ENCODE results near the gene C11orf52. TPM values are rescaled to one million over a fixed set of nuclear protein-coding genes. Genes with fewer than 3 reads are reported as not detected.
"Not testable (repeated sequence)": the region's sequence is repeated elsewhere in the genome, so short reads cannot be mapped to it uniquely, and the experiment has no call there.

Gene C11orf52
- total RNA-seq, 2 experiments from 2014 or later = not detected

DNA sequence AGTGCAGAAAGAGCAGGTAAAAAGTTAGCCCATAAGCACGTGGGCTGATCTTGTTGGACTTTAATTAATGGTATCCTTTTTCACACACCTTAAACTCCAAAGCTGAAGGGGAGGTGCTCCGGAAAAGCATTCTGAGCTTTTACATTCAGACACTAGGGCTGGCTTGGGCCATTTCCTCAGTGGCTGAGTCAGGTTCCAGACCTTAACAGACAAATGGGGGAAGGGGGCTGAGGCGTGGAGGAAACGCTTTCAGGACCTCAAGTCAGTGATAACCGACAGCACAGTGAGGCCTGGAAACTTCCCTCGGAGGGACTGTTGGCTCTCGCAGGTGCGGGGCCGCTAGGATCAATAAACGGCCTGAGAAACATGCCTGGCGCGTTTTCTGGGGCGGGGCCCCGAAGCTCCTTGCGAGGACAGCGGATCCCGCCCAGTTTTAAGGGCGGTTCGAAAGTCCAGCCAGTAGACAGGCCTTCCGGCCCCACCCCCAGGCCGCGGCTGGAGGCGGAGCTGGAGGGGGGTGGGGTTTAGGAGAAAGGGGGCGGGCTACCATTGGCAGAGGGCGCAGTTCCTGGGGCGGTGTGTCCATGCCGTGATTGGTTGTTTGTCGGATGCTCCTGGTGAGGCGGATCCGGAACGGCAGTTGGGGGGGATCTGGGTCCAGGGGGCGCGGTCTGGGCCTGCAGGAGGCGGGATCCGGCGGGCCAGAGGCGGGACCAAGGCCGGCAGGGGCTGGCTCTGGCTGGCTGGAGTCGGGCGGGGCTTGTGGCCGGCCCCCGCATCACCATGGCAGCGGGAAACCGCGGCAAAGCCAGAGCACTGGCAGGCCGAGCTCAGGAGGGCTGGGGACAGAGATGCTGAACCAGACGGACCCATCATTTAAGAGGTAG lies 8.0 kb downstream of the C11orf52 start:
- Mint-ChIP-seq H3K36me3 (ENCODE audit: low read depth) (no peaks in the 10 kb centered on the region), H3K27me3 (no peaks in the 10 kb centered on the region), H3K9me3 (ENCODE audit: low read depth) (no peaks in the 10 kb centered on the region), H3K4me1 (peaks cover 18% of the 10 kb centered on the region), H3K4me3 (peak overlapping the region; percentile 75), H3K27ac (peak overlapping the region; percentile 92)
- POLR2A ChIA-PET = interaction anchor here (0.7 to 1.7 kb wide), 10 partner anchors 10 to 156 kb away, joined by 3 to 14 read pairs (median 4); partner anchors contain the start of genes ALG9 and DIXDC1
- intact Hi-C loops (cut with DNase I, micrococcal nuclease) = loop anchor here (1.0 to 5.0 kb wide), 14 partner anchors 47 to 1388 kb away; partner anchors contain the start of genes ALG9 (in 2 of the 2), CFAP68 (in 2 of the 2), DLAT (in 2 of the 2) and FDXACB1 (in 2 of the 2)
- CTCF ChIA-PET = interaction anchor here (0.6 to 2.6 kb wide), 22 partner anchors 8 to 1470 kb away, joined by 3 to 38 read pairs (median 4); partner anchors contain the start of genes ALG9, C11orf52, DIXDC1 and SDHD
- ATAC-seq (peak; percentile 91), DNase-seq (peak; percentile 96)

DNA sequence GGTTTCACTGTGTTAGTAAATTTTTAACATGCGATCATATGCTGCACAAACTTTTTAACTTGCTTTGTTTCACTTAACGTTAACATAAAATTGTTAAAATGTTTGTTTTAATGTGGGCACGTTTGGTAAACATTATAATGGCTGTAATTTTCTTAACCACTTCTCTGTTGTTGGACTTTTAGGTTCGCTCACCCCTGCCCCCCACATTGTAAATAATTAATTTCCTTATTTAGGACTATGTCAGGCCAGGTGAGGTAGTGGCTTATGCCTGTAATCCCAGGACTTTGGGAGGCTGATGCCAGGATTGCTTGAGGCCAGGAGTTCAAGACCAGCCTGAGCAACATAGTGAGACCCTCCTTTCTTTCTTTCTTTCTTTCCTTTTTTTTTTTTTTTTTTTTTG lies 11.8 kb downstream of the C11orf52 start:
- Mint-ChIP-seq H3K4me3 (no peak overlapping the region), H3K9me3 (ENCODE audit: low read depth) (no peaks in the 10 kb centered on the region), H3K27me3 (no peaks in the 10 kb centered on the region), H3K4me1 (peaks cover 42% of the 10 kb centered on the region), H3K36me3 (ENCODE audit: low read depth) (no peaks in the 10 kb centered on the region), H3K27ac (no peak overlapping the region)
- no peak for ATAC-seq
- ChIA-PET POLR2A (no interaction called here), CTCF (interaction anchor here (1.8 to 2.5 kb wide), 3 partner anchors 47 to 55 kb away, joined by 5 to 18 read pairs (median 10); no protein-coding TSS in a partner anchor)
- no peak for DNase-seq
- intact Hi-C loops (cut with DNase I, micrococcal nuclease) = loop anchor here in 1 of 2 experiments (10.0 kb wide), 1 partner anchor 124 kb away; no protein-coding TSS in a partner anchor

DNA sequence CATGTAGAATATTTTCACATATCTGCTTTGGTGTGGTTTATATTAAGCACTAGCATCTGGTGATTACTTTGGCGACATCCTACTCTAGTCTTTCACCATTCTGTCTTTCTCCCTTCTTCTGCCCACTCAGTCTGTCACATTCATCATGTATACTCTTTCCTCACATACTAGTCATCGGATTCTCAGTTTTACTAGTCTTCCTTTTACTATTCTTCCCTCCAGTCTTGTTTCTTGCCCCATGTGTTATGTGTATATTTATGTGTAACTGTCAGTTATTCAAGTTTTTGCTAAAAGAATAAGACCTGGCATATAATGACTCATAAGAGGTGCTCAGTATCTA lies 13.9 kb downstream of the C11orf52 start:
- H3K9me3 Mint-ChIP-seq (ENCODE audit: low read depth) = no peaks in the 10 kb centered on the region
- H3K4me3 Mint-ChIP-seq = peak overlapping the region; percentile 28
- H3K4me1 Mint-ChIP-seq = peaks cover 40% of the 10 kb centered on the region
- no peaks in the 10 kb centered on the region for H3K36me3 Mint-ChIP-seq (ENCODE audit: low read depth)
- peak overlapping the region; percentile 88 for H3K27ac Mint-ChIP-seq
- ATAC-seq = peak; percentile 73
- ChIA-PET CTCF (interaction anchor here (0.6 to 2.3 kb wide), 18 partner anchors 8 to 564 kb away, joined by 3 to 47 read pairs (median 4); partner anchors contain the start of genes ALG9, CFAP68 and CRYAB), POLR2A (no interaction called here)
- no peaks in the 10 kb centered on the region for H3K27me3 Mint-ChIP-seq
- no peak for DNase-seq
- intact Hi-C loops (cut with DNase I, micrococcal nuclease) = loop anchor here (1.0 to 10.0 kb wide), 7 partner anchors 12 to 243 kb away; partner anchors contain the start of genes BCO2 (in 1 of the 2), CFAP68 (in 1 of the 2), DLAT (in 1 of the 2) and FDXACB1 (in 1 of the 2)

DNA sequence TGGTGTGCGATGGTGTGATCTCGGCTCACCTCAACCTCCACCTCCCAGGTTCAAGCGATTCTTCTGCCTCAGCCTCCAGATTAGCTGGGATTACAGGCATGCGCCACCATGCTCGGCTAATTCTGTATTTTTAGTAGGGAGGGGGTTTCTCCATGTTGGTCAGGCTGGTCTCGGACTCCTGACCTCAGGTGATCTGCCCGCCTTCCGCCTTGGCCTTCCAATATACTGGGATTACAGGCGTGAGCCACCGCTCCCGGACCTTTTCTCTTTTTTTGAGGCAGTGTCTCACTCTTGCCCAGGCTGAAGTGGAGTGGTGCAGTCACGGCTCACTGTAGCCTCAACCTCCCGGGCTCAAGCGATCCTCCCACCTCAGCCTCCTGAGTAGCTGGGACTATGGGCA lies 14.5 kb downstream of the C11orf52 start:
- DNase-seq; H3K27me3 Mint-ChIP-seq; H3K36me3 Mint-ChIP-seq (ENCODE audit: low read depth); H3K27ac Mint-ChIP-seq; ATAC-seq; H3K9me3 Mint-ChIP-seq (ENCODE audit: low read depth); POLR2A ChIA-PET; H3K4me3 Mint-ChIP-seq: not testable (repeated sequence)
- intact Hi-C loops (cut with DNase I, micrococcal nuclease) = loop anchor here (2.0 to 10.0 kb wide), 2 partner anchors 122 to 150 kb away; no protein-coding TSS in a partner anchor
- CTCF ChIA-PET = interaction anchor here (0.6 to 2.3 kb wide), 4 partner anchors 10 to 284 kb away, joined by 3 to 21 read pairs (median 8); partner anchors contain the start of gene CRYAB
- peaks cover 44% of the 10 kb centered on the region for H3K4me1 Mint-ChIP-seq

DNA sequence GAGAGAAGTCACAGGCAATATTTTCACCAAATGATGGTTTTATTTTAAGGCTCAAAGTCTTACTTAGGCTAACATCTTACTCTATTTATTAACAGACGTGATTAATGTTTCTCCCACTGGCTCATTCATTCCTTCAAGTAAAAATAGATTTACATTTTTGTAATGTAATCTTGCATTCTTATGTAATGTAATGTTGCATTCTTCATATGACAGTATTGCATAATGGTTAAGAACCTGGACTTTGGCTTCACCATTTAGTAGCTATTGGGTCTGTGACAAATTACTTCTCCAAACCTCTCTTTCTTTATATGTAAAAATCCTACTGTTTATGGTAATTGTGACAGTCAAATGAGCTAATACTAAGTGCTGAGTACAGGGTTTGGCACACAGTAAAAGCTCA lies 15.2 kb downstream of the C11orf52 start:
- ChIA-PET CTCF (interaction anchor here (0.5 to 1.3 kb wide), 3 partner anchors 10 to 587 kb away, joined by 3 to 12 read pairs (median 7); no protein-coding TSS in a partner anchor), POLR2A (no interaction called here)
- Mint-ChIP-seq H3K36me3 (ENCODE audit: low read depth) (no peaks in the 10 kb centered on the region), H3K4me3 (no peak overlapping the region), H3K9me3 (ENCODE audit: low read depth) (no peaks in the 10 kb centered on the region), H3K4me1 (peaks cover 51% of the 10 kb centered on the region), H3K27ac (no peak overlapping the region), H3K27me3 (no peaks in the 10 kb centered on the region)
- ATAC-seq (no peak), DNase-seq (no peak)
- intact Hi-C loops (cut with DNase I, micrococcal nuclease) = loop anchor here (2.0 to 10.0 kb wide), 2 partner anchors 121 to 149 kb away; no protein-coding TSS in a partner anchor

DNA sequence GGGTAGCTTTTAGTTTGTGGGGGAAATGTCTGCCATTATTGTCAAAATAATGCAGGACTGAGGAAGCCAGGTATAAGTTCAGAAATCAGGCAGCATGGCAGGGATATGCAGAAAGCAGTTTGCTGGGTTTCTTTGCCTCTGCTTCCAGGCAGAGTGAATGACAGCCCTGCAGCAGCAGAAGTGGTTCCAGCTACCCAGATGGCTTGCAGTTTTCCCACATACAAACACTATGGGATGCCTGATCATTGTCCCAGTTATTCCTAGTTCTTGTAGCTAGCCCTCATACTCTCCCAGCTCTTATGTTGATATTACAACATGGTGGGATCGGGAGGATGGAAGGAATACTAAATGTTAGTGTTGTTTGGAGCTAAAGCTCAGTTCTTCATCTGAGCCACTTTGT lies 15.6 kb downstream of the C11orf52 start:
- no peak overlapping the region for H3K4me3 Mint-ChIP-seq
- H3K9me3 Mint-ChIP-seq (ENCODE audit: low read depth) = no peaks in the 10 kb centered on the region

DNA sequence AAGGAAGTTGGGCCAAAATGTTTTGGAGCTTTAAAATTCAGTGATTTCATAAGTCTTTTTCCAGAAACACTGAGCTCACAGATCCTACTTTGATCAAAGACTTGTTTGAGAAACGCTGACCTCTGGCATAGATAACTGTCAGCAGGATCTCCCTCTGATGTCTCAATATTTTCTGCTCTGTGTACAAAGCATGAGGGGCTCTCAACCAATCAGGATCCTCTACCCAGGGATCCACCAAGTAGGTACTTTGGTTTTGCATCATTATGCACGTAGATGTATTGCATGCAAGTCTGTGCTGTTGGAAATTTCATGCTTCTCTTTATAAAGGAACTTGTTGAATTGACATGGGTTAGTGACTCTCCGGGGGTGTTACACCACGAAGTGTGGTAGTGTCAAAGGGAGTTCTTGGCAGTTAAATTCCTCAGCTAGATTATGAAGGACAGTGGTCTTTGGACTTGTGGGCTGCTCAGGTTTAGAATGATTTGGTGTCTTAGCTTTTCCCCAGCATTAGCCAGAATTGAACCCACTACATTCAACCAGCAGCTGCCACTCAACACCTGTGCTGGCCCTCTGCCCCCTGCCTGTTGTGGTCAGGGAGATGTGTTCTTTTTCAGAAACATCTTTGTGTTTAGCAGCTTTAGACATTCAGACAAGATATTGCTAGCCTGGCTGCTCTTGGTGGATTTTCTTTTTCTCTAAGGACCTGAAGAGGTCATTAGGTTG lies 16.8 kb downstream of the C11orf52 start:
- Mint-ChIP-seq H3K9me3 (ENCODE audit: low read depth) (no peaks in the 10 kb centered on the region), H3K4me3 (no peak overlapping the region), H3K36me3 (ENCODE audit: low read depth) (no peaks in the 10 kb centered on the region), H3K27me3 (no peaks in the 10 kb centered on the region), H3K27ac (peak overlapping the region; percentile 25), H3K4me1 (peaks cover 61% of the 10 kb centered on the region)
- ChIA-PET CTCF (interaction anchor here (0.6 to 2.3 kb wide), 11 partner anchors 9 to 178 kb away, joined by 3 to 14 read pairs (median 4); partner anchors contain the start of genes ALG9, SDHD and TIMM8B), POLR2A (interaction anchor here (0.7 to 2.7 kb wide), 4 partner anchors 9 to 29 kb away, joined by 3 to 14 read pairs (median 3); no protein-coding TSS in a partner anchor)
- intact Hi-C loops (cut with DNase I, micrococcal nuclease) = loop anchor here (2.0 to 10.0 kb wide), 6 partner anchors 89 to 1638 kb away; partner anchors contain the start of genes DLAT (in 1 of the 2), POU2AF1 (in 1 of the 2) and RDX (in 1 of the 2)
- peak; percentile 10 for ATAC-seq
- DNase-seq = no peak

More for the DNA sequence above, 15.6 kb downstream of the C11orf52 start:
- CTCF ChIA-PET = interaction anchor here (0.5 to 1.3 kb wide), 3 partner anchors 10 to 587 kb away, joined by 3 to 12 read pairs (median 7); no protein-coding TSS in a partner anchor
- H3K27ac Mint-ChIP-seq = no peak overlapping the region
- POLR2A ChIA-PET = interaction anchor here (1.4 kb wide), 1 partner anchor 10 kb away, joined by 3 read pairs; no protein-coding TSS in a partner anchor
- H3K36me3 Mint-ChIP-seq (ENCODE audit: low read depth) = no peaks in the 10 kb centered on the region
- intact Hi-C loops (cut with DNase I, micrococcal nuclease) = loop anchor here in 1 of 2 experiments (10.0 kb wide), 1 partner anchor 120 kb away; no protein-coding TSS in a partner anchor
- H3K27me3 Mint-ChIP-seq = no peaks in the 10 kb centered on the region
- DNase-seq (no peak), ATAC-seq (no peak)
- peaks cover 56% of the 10 kb centered on the region for H3K4me1 Mint-ChIP-seq

DNA sequence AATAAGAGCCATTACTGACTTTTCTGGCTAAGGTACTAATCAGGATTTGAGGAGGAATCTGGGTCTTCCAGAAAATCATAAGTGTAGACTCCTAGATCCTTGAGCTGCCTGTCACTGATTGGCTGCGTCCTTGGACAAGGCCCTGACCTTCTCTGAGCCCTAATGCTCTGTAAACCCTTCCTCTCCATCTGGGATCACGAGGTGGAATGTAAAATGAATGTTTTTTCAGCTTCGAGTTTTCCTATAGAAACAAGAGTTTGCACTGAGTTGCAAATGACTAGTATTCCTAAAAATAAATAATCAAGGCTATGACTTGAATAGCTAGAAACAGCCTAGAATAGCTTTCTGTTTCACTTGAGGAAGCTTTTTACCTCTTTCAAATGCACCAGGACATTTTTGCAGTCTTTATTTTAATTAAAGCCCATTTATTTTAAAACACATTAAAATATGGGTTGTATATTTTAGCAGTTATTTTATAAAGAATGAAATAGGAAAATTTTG lies 17.4 kb downstream of the C11orf52 start:
- ATAC-seq = no peak
- H3K4me3 Mint-ChIP-seq = peak overlapping the region; percentile 73
- no peaks in the 10 kb centered on the region for H3K36me3 Mint-ChIP-seq (ENCODE audit: low read depth)
- DNase-seq = no peak
- intact Hi-C loops (cut with DNase I, micrococcal nuclease) = loop anchor here (2.0 to 10.0 kb wide), 6 partner anchors 89 to 1639 kb away; partner anchors contain the start of genes DLAT (in 1 of the 2), POU2AF1 (in 1 of the 2) and RDX (in 1 of the 2)
- ChIA-PET CTCF (interaction anchor here (0.6 to 2.3 kb wide), 9 partner anchors 9 to 178 kb away, joined by 3 to 14 read pairs (median 4); partner anchors contain the start of gene ALG9), POLR2A (interaction anchor here (0.6 to 2.7 kb wide), 3 partner anchors 8 to 276 kb away, joined by 3 to 14 read pairs (median 3); no protein-coding TSS in a partner anchor)
- no peaks in the 10 kb centered on the region for H3K27me3 Mint-ChIP-seq
- H3K4me1 Mint-ChIP-seq = peaks cover 62% of the 10 kb centered on the region
- no peaks in the 10 kb centered on the region for H3K9me3 Mint-ChIP-seq (ENCODE audit: low read depth)
- H3K27ac Mint-ChIP-seq = peak overlapping the region; percentile 25

DNA sequence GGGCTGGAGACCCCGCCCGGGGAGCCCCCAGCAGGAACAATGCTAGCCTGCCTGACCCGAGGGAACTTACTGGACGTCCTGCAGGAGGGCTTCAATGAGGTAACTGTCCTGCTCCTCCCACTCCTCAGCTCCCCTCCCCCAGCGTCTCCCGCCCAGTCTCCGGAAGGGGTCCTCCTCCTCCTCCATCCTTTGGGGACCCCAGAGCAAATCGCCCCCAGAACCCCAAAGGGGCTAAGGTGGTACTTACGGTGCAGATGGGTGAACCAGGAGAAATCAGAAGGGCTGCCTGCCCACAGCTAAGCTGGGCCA lies 18.7 kb downstream of the C11orf52 start:
- Mint-ChIP-seq H3K4me3 (peak overlapping the region; percentile 73), H3K4me1 (peaks cover 57% of the 10 kb centered on the region), H3K36me3 (ENCODE audit: low read depth) (no peaks in the 10 kb centered on the region), H3K9me3 (ENCODE audit: low read depth) (no peaks in the 10 kb centered on the region), H3K27ac (peak overlapping the region; percentile 93), H3K27me3 (no peaks in the 10 kb centered on the region)
- CTCF ChIA-PET = interaction anchor here (0.5 to 2.4 kb wide), 8 partner anchors 11 to 861 kb away, joined by 3 to 21 read pairs (median 3); no protein-coding TSS in a partner anchor
- ATAC-seq (no peak), DNase-seq (no peak)
- POLR2A ChIA-PET = interaction anchor here (2.7 kb wide), 1 partner anchor 11 kb away, joined by 14 read pairs; no protein-coding TSS in a partner anchor
- intact Hi-C loops (cut with DNase I, micrococcal nuclease) = loop anchor here (2.0 to 10.0 kb wide), 6 partner anchors 87 to 1640 kb away; partner anchors contain the start of genes DLAT (in 1 of the 2), POU2AF1 (in 1 of the 2) and RDX (in 1 of the 2)

DNA sequence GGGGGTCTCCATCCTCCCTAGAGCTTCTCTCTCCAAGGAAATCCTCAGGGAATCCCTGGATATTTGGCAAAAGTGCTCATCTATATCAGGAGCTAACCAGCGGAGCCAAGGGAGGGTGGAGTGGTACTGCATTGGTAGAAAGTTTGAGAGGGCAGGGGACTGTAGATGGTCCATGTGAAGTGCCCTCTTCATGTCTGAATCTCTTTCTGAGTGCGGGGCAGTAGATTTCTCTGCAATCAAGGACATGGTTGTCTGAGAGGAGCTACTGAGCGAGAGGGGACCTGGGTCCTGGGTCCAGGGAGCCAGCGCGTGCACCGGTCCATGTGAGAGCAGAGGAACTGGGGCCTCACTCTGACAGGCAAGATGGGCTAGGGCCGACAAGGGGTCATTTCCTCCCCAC lies 19.1 kb downstream of the C11orf52 start:
- peak overlapping the region; percentile 93 for H3K27ac Mint-ChIP-seq
- H3K27me3 Mint-ChIP-seq = no peaks in the 10 kb centered on the region
- intact Hi-C loops (cut with DNase I, micrococcal nuclease) = loop anchor here (2.0 to 10.0 kb wide), 6 partner anchors 87 to 1641 kb away; partner anchors contain the start of genes DLAT (in 1 of the 2), POU2AF1 (in 1 of the 2) and RDX (in 1 of the 2)
- DNase-seq = no peak
- no peaks in the 10 kb centered on the region for H3K36me3 Mint-ChIP-seq (ENCODE audit: low read depth)
- POLR2A ChIA-PET = interaction anchor here (2.7 kb wide), 1 partner anchor 11 kb away, joined by 14 read pairs; no protein-coding TSS in a partner anchor
- H3K4me1 Mint-ChIP-seq = peaks cover 53% of the 10 kb centered on the region
- H3K9me3 Mint-ChIP-seq (ENCODE audit: low read depth) = no peaks in the 10 kb centered on the region
- H3K4me3 Mint-ChIP-seq = peak overlapping the region; percentile 73
- ATAC-seq = no peak
- CTCF ChIA-PET = interaction anchor here (0.5 to 2.4 kb wide), 11 partner anchors 9 to 860 kb away, joined by 3 to 21 read pairs (median 3); partner anchors contain the start of genes DLAT and FDXACB1

Measured in activated CD4-positive, alpha-beta T cell treated with anti-CD3 and anti-CD28 coated beads for 36 hours (primary cell).